Measurements from ENCODE around the gene C22orf31.

DNA sequence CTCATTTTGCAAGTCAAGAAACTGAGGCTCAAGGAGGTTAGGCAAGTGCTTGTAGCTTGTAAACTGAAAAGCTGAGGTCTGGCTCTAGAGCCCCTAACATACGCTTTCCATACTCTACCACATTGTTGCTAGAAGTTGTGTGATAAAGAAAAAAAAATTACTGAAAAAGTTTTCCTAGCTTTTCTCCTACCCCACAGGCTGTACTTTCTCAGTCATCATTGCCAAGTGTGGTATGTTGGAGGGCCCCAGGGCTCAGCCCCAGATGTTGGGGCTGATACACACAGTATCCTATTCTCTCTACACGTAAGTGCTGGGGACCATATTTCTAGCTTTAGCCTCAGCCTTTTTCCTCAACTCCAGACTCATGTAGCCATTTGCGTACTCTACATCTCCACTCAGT lies 27.2 kb upstream of the C22orf31 start:
- TF ChIP-seq, protein P1, sequence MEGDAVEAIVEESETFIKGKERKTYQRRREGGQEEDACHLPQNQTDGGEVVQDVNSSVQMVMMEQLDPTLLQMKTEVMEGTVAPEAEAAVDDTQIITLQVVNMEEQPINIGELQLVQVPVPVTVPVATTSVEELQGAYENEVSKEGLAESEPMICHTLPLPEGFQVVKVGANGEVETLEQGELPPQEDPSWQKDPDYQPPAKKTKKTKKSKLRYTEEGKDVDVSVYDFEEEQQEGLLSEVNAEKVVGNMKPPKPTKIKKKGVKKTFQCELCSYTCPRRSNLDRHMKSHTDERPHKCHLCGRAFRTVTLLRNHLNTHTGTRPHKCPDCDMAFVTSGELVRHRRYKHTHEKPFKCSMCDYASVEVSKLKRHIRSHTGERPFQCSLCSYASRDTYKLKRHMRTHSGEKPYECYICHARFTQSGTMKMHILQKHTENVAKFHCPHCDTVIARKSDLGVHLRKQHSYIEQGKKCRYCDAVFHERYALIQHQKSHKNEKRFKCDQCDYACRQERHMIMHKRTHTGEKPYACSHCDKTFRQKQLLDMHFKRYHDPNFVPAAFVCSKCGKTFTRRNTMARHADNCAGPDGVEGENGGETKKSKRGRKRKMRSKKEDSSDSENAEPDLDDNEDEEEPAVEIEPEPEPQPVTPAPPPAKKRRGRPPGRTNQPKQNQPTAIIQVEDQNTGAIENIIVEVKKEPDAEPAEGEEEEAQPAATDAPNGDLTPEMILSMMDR (conservative IDR thresholded peaks at IDR 0.05; ENCODE audit: low read depth, low read length), result no peak
- no peak for TF ChIP-seq EZH2 (IDR thresholded peaks at IDR 0.05; ENCODE audit: borderline replicate concordance, low read depth, low read length, poor library complexity, severe bottlenecking)
